ENCODE measurements around the gene SUSD4. TPM values are rescaled to one million over a fixed set of nuclear protein-coding genes. Genes with fewer than 3 reads are reported as not detected.

The SUSD4 gene
- total RNA-seq, 1 experiment from 2014 or later: 2.3 TPM

GRCh38 chr1:223197923-223198627 is 165.9 kb downstream of the SUSD4 start:
- ChIA-PET CTCF (interaction anchor here (0.6 to 1.7 kb wide), 6 partner anchors 8 to 231 kb away, joined by 3 to 7 read pairs (median 3); no protein-coding TSS in a partner anchor), POLR2A (interaction anchor here (0.6 to 1.3 kb wide), 6 partner anchors 9 to 813 kb away, joined by 3 to 5 read pairs (median 4); no protein-coding TSS in a partner anchor)
- no peak for TF ChIP-seq CTCF (IDR thresholded peaks at IDR 0.05; ENCODE audit: unreplicated experiment)
- no peaks in the 10 kb centered on the region for H3K9me3 Mint-ChIP-seq (ENCODE audit: unreplicated experiment)
- peak; percentile 76 for DNase-seq (ENCODE audit: unreplicated experiment)
- peaks cover 40% of the 10 kb centered on the region for H3K4me1 Mint-ChIP-seq (ENCODE audit: insufficient read depth, unreplicated experiment)
- H3K36me3 Mint-ChIP-seq (ENCODE audit: insufficient read depth, unreplicated experiment): no peaks in the 10 kb centered on the region
- H3K4me3 Mint-ChIP-seq (ENCODE audit: unreplicated experiment): no peak overlapping the region
- BruUV-seq (replicated peaks): no TSS peak
- no peaks in the 10 kb centered on the region for H3K27me3 Mint-ChIP-seq (ENCODE audit: insufficient read depth, unreplicated experiment)
- no peak overlapping the region for H3K27ac Mint-ChIP-seq (ENCODE audit: low read depth, unreplicated experiment)
- intact Hi-C loops (cut with micrococcal nuclease): loop anchor here (2.0 kb wide), 1 partner anchor 35 kb away; no protein-coding TSS in a partner anchor

- TF ChIP-seq CTCF (IDR thresholded peaks at IDR 0.05; ENCODE audit: unreplicated experiment): no peak
- Mint-ChIP-seq H3K36me3 (ENCODE audit: insufficient read depth, unreplicated experiment) (no peaks in the 10 kb centered on the region), H3K27ac (ENCODE audit: low read depth, unreplicated experiment) (peak overlapping the region; percentile 93), H3K4me1 (ENCODE audit: insufficient read depth, unreplicated experiment) (peaks cover 16% of the 10 kb centered on the region), H3K9me3 (ENCODE audit: unreplicated experiment) (no peaks in the 10 kb centered on the region), H3K4me3 (ENCODE audit: unreplicated experiment) (peak overlapping the region; percentile 45), H3K27me3 (ENCODE audit: insufficient read depth, unreplicated experiment) (peaks cover 17% of the 10 kb centered on the region)
- DNase-seq (ENCODE audit: unreplicated experiment): peak; percentile 92
- no TSS peak for BruUV-seq (replicated peaks)
- CTCF ChIA-PET: interaction anchor here (0.7 to 1.0 kb wide), 2 partner anchors 8 to 168 kb away, joined by 3 read pairs; no protein-coding TSS in a partner anchor
- intact Hi-C loops (cut with micrococcal nuclease): loop anchor here (1.0 kb wide), 1 partner anchor 9 kb away; no protein-coding TSS in a partner anchor
- POLR2A ChIA-PET: interaction anchor here (0.6 to 1.7 kb wide), 3 partner anchors 10 to 56 kb away, joined by 3 to 7 read pairs (median 3); no protein-coding TSS in a partner anchor
Observed at GRCh38 chr1:223189903-223190724, 173.9 kb downstream of the SUSD4 start.

- DNase-seq (ENCODE audit: unreplicated experiment): no peak
- intact Hi-C loops (cut with micrococcal nuclease): no loop called here
- peak overlapping the region; percentile 93 for H3K27ac Mint-ChIP-seq (ENCODE audit: low read depth, unreplicated experiment)
- CTCF ChIA-PET: interaction anchor here (0.5 to 1.0 kb wide), 2 partner anchors 59 to 169 kb away, joined by 3 read pairs; no protein-coding TSS in a partner anchor
- BruUV-seq (replicated peaks): no TSS peak
- H3K36me3 Mint-ChIP-seq (ENCODE audit: insufficient read depth, unreplicated experiment): no peaks in the 10 kb centered on the region
- peaks cover 16% of the 10 kb centered on the region for H3K4me1 Mint-ChIP-seq (ENCODE audit: insufficient read depth, unreplicated experiment)
- POLR2A ChIA-PET: interaction anchor here (0.6 to 1.7 kb wide), 3 partner anchors 9 to 56 kb away, joined by 3 to 7 read pairs (median 3); no protein-coding TSS in a partner anchor
- peak overlapping the region; percentile 45 for H3K4me3 Mint-ChIP-seq (ENCODE audit: unreplicated experiment)
- no peaks in the 10 kb centered on the region for H3K9me3 Mint-ChIP-seq (ENCODE audit: unreplicated experiment)
- no peak for TF ChIP-seq CTCF (IDR thresholded peaks at IDR 0.05; ENCODE audit: unreplicated experiment)
- H3K27me3 Mint-ChIP-seq (ENCODE audit: insufficient read depth, unreplicated experiment): peaks cover 17% of the 10 kb centered on the region
Observed at GRCh38 chr1:223189525-223189902, 174.5 kb downstream of the SUSD4 start.
